Body of pancreas (tissue), 4 donors: ENCODE measurements around the gene UHRF2.

Source experiments
- CTCF ChIP-seq, 7 experiments: fragments of 450-650 bp in 4 of 7; fragments of 200-600 bp in 3 of 7; sonication (generic) in 3 of 7; IDR thresholded peaks; one replicate each; pipeline ENCODE4 v1.5.1; 2016 to 2019; ENCODE audit warnings: antibody characterized with exemption in 7 of 7
- POLR2A ChIP-seq, 3 donors: fragments of 450-650 bp; IDR thresholded peaks; one replicate each; pipeline ENCODE4 v1.6.1; 2016; ENCODE audit warnings: antibody characterized with exemption in 3 of 3, mild to moderate bottlenecking in 2 of 3

GRCh38 chr9:6479959-6480358 lies 67.0 kb downstream of the UHRF2 start:
- TF ChIP-seq CTCF (IDR thresholded peaks at IDR 0.05) (no peak), POLR2A (IDR thresholded peaks at IDR 0.05) (no peak)
